Mesothelial cell of epicardium (in vitro differentiated cells): Measurements from ENCODE around the gene VPS4A. TPM values are rescaled to one million over a fixed set of nuclear protein-coding genes. Genes with fewer than 3 reads are reported as not detected.
A peak's percentile ranks its signal among the peaks of the same experiment; 100 is the strongest.

Experiments
- DNase-seq, 2 experiments: peaks; one replicate each; pipeline ENCODE4 v3.0.0; 2021; ENCODE audit warnings: low spot score in 2 of 2; ENCODE audit not compliant: unreplicated experiment in 2 of 2
- H3K27ac Mint-ChIP-seq: 2 replicates; pipeline ENCODE4 v1.8.0; 2021; ENCODE audit warnings: mixed read lengths
- H3K27me3 Mint-ChIP-seq: 2 replicates; pipeline ENCODE4 v1.8.0; 2021; ENCODE audit warnings: low read depth, mixed read lengths
- H3K36me3 Mint-ChIP-seq: 2 replicates; pipeline ENCODE4 v1.8.0; 2021; ENCODE audit warnings: mixed read lengths
- H3K4me1 Mint-ChIP-seq: 2 replicates; pipeline ENCODE4 v1.8.0; 2021; ENCODE audit warnings: mixed read lengths
- H3K4me3 Mint-ChIP-seq: 2 replicates; pipeline ENCODE4 v1.8.0; 2021; ENCODE audit warnings: mild to moderate bottlenecking, moderate library complexity, mixed read lengths
- H3K9me3 Mint-ChIP-seq: 2 replicates; pipeline ENCODE4 v1.8.0; 2021; ENCODE audit warnings: mixed read lengths
- CTCF ChIP-seq: fragments of 200-600 bp; sonication (generic); IDR thresholded peaks from one replicate; pipeline ENCODE4 v1.5.0; 2021; ENCODE audit warnings: antibody characterized with exemption; ENCODE audit not compliant: unreplicated experiment
- total RNA-seq: library from RNA; stranded (reverse); gene quantifications from 3 replicates; pipeline ENCODE4 v1.2.1, GENCODE V29; 2021

VPS4A gene
- total RNA-seq, 1 donor from 2014 or later, result 29.8 TPM

DNA sequence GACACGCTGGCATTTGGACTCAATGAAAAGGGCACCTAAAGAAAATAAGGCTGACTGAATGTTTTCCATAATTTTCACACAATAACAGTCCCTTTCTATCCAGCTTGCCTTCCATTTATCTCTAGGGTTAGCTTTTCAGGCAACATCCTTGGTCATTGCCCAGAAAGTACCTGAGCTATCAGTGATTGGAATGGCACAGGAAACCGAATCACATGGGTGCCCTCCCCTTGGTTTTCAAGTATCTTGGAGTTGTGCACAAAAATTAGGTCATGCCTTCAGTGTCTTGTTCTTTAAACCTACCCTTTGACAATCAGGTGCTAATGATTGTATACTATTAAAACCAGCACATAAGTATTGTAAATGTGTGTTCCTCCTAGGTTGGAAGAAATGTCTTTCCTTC, 3.3 kb upstream of the VPS4A start:
- no peak overlapping the region for H3K4me3 Mint-ChIP-seq
- TF ChIP-seq CTCF, result no peak
- no peaks in the 10 kb centered on the region for H3K27me3 Mint-ChIP-seq
- no peaks in the 10 kb centered on the region for H3K9me3 Mint-ChIP-seq
- H3K36me3 Mint-ChIP-seq, result peaks cover 2% of the 10 kb centered on the region
- peaks cover 7% of the 10 kb centered on the region for H3K4me1 Mint-ChIP-seq
- no peak for DNase-seq
- no peak overlapping the region for H3K27ac Mint-ChIP-seq

DNA sequence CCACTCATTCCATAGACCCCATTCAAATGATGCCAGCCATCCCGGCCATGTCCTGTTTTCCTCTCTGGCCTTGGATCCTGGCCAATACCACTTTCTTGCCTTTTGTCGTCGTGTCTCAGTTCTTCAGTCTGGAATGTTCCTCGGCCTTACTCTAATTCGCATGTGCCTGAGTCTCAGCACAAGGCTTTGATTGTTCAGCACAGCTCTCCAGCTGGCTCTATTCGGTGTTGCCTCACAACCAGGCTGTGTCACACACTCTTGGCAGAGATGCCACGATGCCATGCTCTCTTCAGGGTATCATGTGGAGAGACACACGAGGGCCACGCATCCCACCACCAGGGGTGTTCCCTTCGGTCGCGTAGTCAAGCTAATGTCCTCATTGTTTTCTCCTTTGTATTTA, 1.8 kb upstream of the VPS4A start:
- Mint-ChIP-seq H3K27ac (peak overlapping the region; percentile 0), H3K27me3 (no peaks in the 10 kb centered on the region), H3K36me3 (peaks cover 2% of the 10 kb centered on the region), H3K4me3 (peak overlapping the region; percentile 18), H3K9me3 (no peaks in the 10 kb centered on the region), H3K4me1 (peaks cover 9% of the 10 kb centered on the region)
- DNase-seq, result no peak
- TF ChIP-seq CTCF, result no peak

DNA sequence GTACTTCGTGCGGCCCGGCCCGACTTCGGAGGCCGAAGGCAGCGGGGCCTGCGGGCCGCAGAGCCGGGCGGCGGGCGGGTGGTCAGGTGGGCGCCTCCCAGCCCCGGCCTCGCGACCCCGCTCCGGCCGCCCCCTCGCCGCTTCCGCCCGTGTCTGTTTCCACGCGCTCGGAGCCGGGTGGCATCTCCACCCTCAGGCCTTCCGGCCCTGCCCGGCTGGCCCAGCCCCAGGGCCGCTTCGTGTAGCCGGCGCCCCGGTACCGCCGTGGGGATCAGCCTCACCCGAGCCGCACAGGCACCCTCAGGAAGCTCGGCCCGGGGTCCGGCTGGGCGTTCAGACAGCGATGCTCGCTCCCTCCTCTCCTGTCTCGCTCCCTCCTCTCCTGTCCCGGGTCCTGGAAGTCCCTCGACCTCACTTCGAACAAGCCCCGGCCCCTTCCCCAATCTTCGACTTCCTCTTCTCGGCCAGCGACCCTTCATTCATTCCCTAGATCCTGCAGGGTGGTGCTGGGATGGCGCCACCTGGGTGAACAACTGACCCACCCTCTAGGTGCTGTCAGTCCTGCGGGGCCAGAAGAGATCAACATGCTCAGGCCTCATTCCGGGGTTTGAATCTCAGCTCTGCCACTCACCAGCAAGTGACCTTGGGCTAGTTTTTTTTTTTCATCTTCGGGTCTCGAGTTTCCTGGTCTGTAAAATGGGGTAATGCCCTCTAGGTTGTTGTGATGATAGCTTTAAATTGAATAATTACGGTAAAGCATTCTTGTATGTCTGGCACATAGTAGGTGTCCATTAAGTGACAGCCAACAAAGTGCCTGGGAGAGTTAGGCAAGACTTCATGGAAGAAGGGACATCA, 610 bp downstream of the VPS4A start:
- no peaks in the 10 kb centered on the region for H3K27me3 Mint-ChIP-seq
- TF ChIP-seq CTCF, result no peak
- peak overlapping the region; percentile 93 for H3K27ac Mint-ChIP-seq
- peaks cover 9% of the 10 kb centered on the region for H3K4me1 Mint-ChIP-seq
- peak overlapping the region; percentile 91 for H3K4me3 Mint-ChIP-seq
- H3K36me3 Mint-ChIP-seq, result peaks cover 12% of the 10 kb centered on the region
- no peaks in the 10 kb centered on the region for H3K9me3 Mint-ChIP-seq
- peak in 1 of 2 experiments; percentile 62 for DNase-seq

DNA sequence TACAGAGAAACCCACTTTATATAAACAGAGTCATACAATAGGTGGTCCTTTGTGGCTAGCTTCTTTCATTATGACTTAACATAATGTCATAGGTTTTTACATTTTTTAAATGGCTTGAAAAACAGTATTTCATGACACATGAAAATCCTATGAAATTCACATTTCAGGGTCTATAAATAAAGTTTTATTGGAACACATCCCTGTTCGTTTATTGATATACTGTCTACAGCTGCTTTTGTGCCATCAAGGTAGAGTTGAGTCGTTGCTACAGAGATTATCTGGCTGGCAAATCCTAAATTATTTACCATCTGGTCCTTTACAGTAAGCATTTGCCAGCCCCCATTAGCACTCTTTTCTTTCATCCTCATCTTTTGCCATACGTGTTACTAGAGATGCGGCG, 2.3 kb downstream of the VPS4A start:
- no peaks in the 10 kb centered on the region for H3K9me3 Mint-ChIP-seq
- H3K27me3 Mint-ChIP-seq, result no peaks in the 10 kb centered on the region
- H3K27ac Mint-ChIP-seq, result no peak overlapping the region
- TF ChIP-seq CTCF, result no peak
- peaks cover 18% of the 10 kb centered on the region for H3K36me3 Mint-ChIP-seq
- H3K4me1 Mint-ChIP-seq, result peaks cover 9% of the 10 kb centered on the region
- peak overlapping the region; percentile 39 for H3K4me3 Mint-ChIP-seq
- DNase-seq, result no peak

GRCh38 chr16:69314534-69314933, 3.4 kb downstream of the VPS4A start:
- TF ChIP-seq CTCF, result no peak
- H3K9me3 Mint-ChIP-seq, result no peaks in the 10 kb centered on the region
- H3K4me1 Mint-ChIP-seq, result peaks cover 9% of the 10 kb centered on the region
- H3K27ac Mint-ChIP-seq, result no peak overlapping the region
- H3K4me3 Mint-ChIP-seq, result no peak overlapping the region
- no peaks in the 10 kb centered on the region for H3K27me3 Mint-ChIP-seq
- H3K36me3 Mint-ChIP-seq, result peaks cover 23% of the 10 kb centered on the region
- DNase-seq, result no peak
